ENCODE measurements around the gene DOCK1.

- TF ChIP-seq, protein P1, sequence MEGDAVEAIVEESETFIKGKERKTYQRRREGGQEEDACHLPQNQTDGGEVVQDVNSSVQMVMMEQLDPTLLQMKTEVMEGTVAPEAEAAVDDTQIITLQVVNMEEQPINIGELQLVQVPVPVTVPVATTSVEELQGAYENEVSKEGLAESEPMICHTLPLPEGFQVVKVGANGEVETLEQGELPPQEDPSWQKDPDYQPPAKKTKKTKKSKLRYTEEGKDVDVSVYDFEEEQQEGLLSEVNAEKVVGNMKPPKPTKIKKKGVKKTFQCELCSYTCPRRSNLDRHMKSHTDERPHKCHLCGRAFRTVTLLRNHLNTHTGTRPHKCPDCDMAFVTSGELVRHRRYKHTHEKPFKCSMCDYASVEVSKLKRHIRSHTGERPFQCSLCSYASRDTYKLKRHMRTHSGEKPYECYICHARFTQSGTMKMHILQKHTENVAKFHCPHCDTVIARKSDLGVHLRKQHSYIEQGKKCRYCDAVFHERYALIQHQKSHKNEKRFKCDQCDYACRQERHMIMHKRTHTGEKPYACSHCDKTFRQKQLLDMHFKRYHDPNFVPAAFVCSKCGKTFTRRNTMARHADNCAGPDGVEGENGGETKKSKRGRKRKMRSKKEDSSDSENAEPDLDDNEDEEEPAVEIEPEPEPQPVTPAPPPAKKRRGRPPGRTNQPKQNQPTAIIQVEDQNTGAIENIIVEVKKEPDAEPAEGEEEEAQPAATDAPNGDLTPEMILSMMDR (IDR thresholded peaks at IDR 0.05): no peak
- TF ChIP-seq POLR2AphosphoS5 (IDR thresholded peaks at IDR 0.05): no peak
Observed at GRCh38 chr10:126937026-126937425, 31.8 kb downstream of the DOCK1 start.
